NCI-H748 (cell line): ENCODE results near the gene POC1A.
A peak's percentile ranks its signal among the peaks of the same experiment; 100 is the strongest.

Experiments used
- DNase-seq: peaks from one replicate; lab custom pipeline; 2025; ENCODE audit not compliant: unreplicated experiment; lab: John Stamatoyannopoulos, UW

The POC1A gene

DNA sequence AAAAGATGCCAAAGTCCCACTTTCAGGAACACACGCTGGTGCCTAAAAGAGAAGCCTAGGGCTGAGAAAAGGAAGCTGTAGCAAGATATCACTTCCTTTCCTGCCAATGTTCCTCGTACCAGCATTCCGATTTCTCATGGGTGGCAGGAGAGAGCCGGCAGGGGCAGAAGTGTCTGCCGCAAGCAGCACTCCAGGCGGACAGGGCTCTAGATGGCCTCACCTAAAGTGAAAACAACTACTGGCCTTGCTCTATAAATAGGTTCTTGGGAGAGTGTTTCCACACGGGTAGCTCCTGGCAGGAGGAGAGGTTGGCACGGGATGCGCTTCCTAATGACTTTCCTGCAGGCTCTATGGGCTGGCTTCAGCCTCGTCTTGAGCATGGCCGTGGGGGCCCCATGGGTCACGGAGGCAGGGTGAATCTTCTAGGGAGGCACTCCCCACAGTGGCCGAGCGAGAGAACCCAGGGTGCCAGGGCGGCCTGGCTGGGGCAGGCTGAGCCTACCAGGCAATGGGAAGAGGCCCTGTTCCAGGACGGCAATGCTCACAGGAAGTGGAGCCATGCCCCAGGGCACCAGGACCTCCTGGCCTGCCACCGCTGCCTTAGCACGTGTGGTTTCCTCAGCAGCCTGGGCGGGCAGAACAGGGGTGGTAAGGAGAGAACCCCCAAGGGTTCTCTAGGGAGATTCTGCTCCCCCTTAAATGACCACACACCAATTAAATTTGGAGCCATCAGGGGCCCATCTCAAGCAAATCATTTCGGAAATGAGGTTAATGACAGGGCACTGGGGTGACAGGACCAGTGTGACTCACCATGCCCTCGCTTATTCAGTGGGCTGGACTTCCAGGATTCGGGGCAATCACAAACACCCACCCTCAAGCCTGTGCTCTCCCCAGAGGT lies 83.2 kb downstream of the POC1A start:
- DNase-seq: no peak

GRCh38 chr3:52069855-52070254 lies 84.4 kb downstream of the POC1A start:
- no peak for DNase-seq

- no peak for DNase-seq
These were observed 85.1 kb downstream of the POC1A start for GRCh38 chr3:52069135-52069534.

DNA sequence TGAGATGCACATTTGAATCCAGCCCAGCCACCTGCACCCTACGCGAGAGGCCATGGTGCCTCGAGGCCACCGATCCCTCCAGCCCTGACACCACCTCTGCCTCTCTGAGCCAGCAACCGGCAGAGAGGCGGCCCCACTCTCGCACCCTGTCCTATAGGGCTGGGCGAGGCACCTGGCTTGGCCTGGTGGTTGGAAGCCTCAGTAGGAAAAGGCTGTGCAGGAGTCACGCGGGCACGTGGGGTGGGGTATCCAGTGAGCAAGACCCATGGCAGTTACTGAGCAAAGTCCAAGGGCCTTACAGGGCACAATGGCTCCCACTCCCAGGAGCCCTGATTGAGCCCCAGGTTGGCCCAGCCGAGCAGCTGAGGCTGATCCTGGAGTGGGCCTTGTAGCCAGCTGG lies 85.5 kb downstream of the POC1A start:
- DNase-seq: no peak

DNA sequence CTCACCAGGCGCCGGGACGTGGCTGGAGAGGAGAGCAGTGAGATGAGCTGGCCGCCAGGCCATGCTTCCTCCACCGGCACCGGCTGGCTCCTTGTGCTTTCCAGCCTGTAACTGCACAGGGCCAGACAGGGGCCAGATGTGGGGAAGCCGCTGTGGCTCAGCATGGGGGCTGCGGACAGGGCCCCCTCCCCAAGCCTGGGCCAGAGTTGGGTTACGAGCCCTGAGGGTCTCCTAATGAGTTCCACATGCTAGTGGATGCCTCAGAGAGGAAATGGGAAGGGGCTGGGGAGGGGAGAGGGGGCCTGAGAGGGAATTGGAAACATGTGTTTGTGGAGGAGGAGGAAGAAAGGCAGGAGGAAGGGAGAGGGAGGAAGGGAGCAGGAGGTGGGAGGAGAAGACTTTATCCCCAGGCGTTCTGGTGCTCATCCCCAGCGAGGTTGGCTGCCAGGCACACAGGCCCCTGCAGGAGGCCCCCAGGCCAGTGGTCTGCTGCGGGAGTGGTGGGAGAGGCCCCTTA lies 86.1 kb downstream of the POC1A start:
- no peak for DNase-seq

DNA sequence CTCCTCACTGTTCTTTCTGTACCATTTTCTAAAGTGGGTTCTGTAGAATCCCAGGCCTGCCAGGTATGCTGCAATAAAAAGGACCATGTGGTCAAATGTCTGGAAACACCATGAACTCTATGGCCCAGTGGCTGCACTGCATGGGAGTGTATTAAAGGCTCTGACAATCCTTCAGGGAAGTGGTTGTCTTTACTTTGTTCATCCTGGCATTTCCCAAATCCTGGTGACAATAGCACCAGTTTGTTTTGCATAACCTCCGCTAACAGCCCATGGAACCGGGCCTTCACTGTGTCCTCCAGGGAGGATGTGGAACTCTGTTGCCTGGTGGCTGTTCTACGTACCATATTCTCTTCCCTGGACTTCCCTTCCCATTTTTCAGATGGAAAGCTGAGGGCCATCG lies 86.7 kb downstream of the POC1A start:
- DNase-seq: no peak

DNA sequence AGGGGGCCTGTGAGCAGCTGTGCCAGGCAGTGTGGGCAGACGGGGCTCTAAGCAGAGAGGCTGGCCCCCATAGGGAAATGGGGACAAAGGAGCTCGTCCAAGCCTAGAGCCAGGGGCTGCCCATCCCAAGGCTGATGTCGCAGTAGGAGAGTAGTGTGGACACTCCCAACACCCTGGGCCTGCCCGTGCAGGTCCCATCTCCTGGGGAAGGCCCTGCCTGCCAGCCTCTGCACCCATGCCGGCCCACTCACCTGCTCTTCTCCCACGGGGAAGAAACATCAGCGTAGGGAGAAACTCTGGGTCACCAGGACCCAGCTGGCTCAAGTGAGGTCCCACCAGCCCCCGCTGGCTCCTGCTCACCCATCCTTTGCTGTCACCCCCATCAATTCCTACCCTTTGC lies 87.2 kb downstream of the POC1A start:
- DNase-seq: no peak

DNA sequence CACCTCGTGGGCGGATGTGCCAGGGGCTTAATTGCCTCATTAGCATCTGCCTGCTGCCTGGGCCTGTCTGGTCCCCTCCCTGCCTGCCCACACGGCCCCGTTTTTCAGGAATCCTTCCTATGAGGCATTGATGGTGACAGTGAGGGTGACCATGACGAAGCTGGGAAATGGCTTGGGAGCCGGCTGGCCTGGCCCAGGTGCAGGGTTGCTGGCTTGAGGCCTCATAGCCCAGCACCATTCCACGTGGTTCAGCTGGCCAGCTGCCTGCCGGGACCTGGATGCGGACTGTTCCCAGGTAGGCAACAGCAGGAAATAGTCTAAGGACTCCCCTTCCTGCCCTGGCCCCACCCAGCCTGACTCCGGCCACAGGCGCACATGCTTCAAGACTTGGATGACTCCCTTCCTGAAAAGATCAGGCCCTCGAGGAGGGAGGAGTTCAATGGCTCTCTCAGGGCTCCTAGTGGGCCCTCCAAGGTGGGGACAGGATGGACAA lies 88.9 kb downstream of the POC1A start:
- DNase-seq: no peak

GRCh38 chr3:52064561-52064960 lies 89.7 kb downstream of the POC1A start:
- DNase-seq: no peak

GRCh38 chr3:52063026-52063723 lies 91.0 kb downstream of the POC1A start:
- no peak for DNase-seq

GRCh38 chr3:52062505-52062904 lies 91.7 kb downstream of the POC1A start:
- no peak for DNase-seq

- no peak for DNase-seq
These were observed 92.9 kb downstream of the POC1A start for GRCh38 chr3:52061121-52061910.

DNA sequence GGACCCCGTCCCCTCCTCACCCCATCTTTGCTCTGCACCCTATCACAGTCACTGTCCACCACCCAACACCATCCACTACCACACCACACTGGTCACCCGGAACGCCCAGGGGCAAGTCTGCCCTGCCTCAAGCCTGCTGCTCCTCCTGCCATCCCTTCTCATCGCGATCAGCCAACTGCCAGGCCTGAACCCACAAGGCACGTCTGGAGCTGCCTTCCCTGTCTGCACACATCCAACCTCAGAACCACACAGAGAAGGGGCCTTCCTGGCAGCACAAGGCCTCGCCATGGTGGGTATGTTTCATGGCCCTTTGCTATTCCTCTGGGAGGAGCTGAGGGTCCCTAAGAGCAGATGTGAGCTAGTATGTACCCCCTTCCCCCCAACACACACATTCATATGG lies 94.4 kb downstream of the POC1A start:
- no peak for DNase-seq

- DNase-seq: no peak
These were observed 96.3 kb downstream of the POC1A start for GRCh38 chr3:52057812-52058495.

GRCh38 chr3:52056968-52057811 lies 97.0 kb downstream of the POC1A start:
- peak; percentile 97 for DNase-seq

DNA sequence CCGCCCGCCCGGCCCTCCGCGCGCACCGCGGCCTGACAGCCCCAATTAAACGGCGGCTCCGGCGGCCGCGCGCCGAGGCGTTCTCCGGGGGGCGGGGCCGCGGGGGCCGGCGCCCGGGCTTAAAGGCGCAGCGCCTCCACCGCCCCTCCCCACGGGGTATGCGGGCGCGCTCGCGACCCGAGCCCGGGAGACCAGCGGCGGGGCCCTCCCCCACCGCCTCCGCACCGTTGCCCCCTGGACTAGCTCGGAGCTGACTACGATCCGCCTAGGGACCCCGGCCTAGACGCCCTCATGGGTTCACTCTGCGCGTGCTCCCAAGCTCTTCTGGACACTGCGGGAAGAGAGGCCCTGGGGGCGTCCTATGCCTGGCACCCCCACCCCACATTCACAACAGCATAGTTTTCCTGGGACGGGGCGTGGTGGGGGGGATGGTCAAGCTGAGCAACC lies 97.7 kb downstream of the POC1A start, which contains the start of gene DUSP7:
Gene DUSP7, minus strand, starts transcription at position 51 of the 447 bp plus-strand sequence. CDS start 205 bp downstream, outside the sequence.
- DNase-seq: peak; percentile 79

DNA sequence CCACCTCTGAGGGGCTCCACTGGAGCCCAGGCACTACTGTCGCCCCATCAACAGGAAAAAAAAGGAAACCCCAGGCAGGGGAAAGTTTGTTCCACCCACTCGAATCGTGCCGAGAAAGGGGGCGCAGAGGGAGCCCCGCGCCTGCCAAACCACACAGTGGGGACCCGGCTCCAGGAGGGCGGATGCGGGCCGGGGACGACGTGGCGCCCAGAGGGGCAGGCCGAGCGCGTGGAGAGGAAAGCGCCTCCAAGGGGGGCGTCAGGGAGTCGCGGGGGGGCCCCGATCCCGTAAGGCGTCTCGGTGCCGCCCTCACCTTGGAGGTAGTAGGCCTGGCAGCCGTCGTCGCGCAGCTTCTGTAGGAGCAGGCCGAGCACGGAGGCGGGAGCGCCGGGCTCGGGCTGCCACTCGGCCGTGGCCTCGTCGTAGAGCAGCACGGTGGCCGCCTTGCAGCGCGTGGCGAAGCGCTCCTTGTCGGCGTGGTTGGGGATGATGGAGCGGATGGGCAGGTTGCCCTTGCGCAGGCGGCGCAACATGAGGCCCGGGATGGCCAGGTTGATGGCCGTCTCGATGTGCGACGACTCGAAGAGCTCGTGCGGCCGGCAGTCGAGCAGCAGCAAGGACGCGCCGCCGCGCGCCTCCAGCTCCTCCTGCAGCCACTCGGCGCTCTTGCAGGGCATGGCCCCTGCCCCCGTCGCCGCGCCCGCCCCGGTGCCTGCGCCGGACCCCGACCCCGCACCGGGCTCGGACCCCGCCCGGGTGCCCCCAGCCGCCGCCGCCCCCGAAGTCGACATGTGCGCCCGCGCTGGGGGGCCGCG lies 98.5 kb downstream of the POC1A start:
- DNase-seq: peak; percentile 64

- peak; percentile 5 for DNase-seq
These were observed 99.3 kb downstream of the POC1A start for GRCh38 chr3:52054661-52055511.
